UCSD-AML1 (cell line): ENCODE data around the gene EYA2.

ENCODE experiments used
- DNase-seq: peaks from one replicate; lab custom pipeline; 2025; ENCODE audit not compliant: unreplicated experiment; lab: John Stamatoyannopoulos, UW

EYA2 gene

GRCh38 chr20:47099825-47100441 lies 205.3 kb downstream of the EYA2 start:
- no peak for DNase-seq

- DNase-seq: no peak
These were observed 208.0 kb downstream of the EYA2 start for GRCh38 chr20:47102629-47103028.

GRCh38 chr20:47106786-47107185 lies 212.1 kb downstream of the EYA2 start:
- DNase-seq: no peak

- no peak for DNase-seq
These were observed 214.4 kb downstream of the EYA2 start for GRCh38 chr20:47108994-47109393.

- DNase-seq: no peak
These were observed 216.2 kb downstream of the EYA2 start for GRCh38 chr20:47110819-47111218.

- no peak for DNase-seq
These were observed 216.9 kb downstream of the EYA2 start for GRCh38 chr20:47111576-47111975.

GRCh38 chr20:47113362-47114109 lies 218.9 kb downstream of the EYA2 start:
- no peak for DNase-seq

- DNase-seq: no peak
These were observed 221.1 kb downstream of the EYA2 start for GRCh38 chr20:47115694-47116093.

- no peak for DNase-seq
These were observed 222.7 kb downstream of the EYA2 start for GRCh38 chr20:47117371-47117770.

- DNase-seq: no peak
These were observed 223.1 kb downstream of the EYA2 start for GRCh38 chr20:47117773-47118172.

- no peak for DNase-seq
These were observed 223.6 kb downstream of the EYA2 start for GRCh38 chr20:47118206-47118605.

GRCh38 chr20:47118641-47119040 lies 224.0 kb downstream of the EYA2 start:
- no peak for DNase-seq

GRCh38 chr20:47120346-47120936 lies 225.8 kb downstream of the EYA2 start:
- no peak for DNase-seq

- DNase-seq: no peak
These were observed 227.9 kb downstream of the EYA2 start for GRCh38 chr20:47122560-47122959.

GRCh38 chr20:47124181-47124717 lies 229.6 kb downstream of the EYA2 start:
- no peak for DNase-seq

- DNase-seq: no peak
These were observed 230.8 kb downstream of the EYA2 start for GRCh38 chr20:47125508-47125757.

GRCh38 chr20:47125758-47126591 lies 231.3 kb downstream of the EYA2 start:
- DNase-seq: no peak

GRCh38 chr20:47126709-47127108 lies 232.1 kb downstream of the EYA2 start:
- DNase-seq: no peak

GRCh38 chr20:47127546-47127945 lies 232.9 kb downstream of the EYA2 start:
- DNase-seq: no peak

GRCh38 chr20:47127999-47128398 lies 233.4 kb downstream of the EYA2 start:
- DNase-seq: no peak

- no peak for DNase-seq
These were observed 234.7 kb downstream of the EYA2 start for GRCh38 chr20:47129306-47129705.
